ENCODE results near the gene PATZ1.

GRCh38 chr22:31302006-31302405 is 44.1 kb downstream of the PATZ1 start:
- TF ChIP-seq POLR2A (IDR thresholded peaks at IDR 0.05; ENCODE audit: low read depth, low read length) = no peak
- no peak for TF ChIP-seq POLR2AphosphoS5 (IDR thresholded peaks at IDR 0.05; ENCODE audit: low read depth, low read length)
- no peak for TF ChIP-seq TAF1 (IDR thresholded peaks at IDR 0.05; ENCODE audit: borderline replicate concordance, low read depth, low read length)
